Transverse colon (tissue), 4 donors: ENCODE measurements around the gene CPHXL.

Experiments used
- CTCF ChIP-seq, 5 experiments: fragments of 200-600 bp in 3 of 5; fragments of 450-650 bp in 2 of 5; sonication (generic) in 3 of 5; IDR thresholded peaks; 1 replicate in 2 of 5; 2 replicates in 3 of 5; pipeline ENCODE4 v1.5.1; 2016 to 2017; ENCODE audit warnings: antibody characterized with exemption in 5 of 5, inconsistent platforms in 3 of 5, mild to moderate bottlenecking in 2 of 5, moderate library complexity in 1 of 5
- EP300 ChIP-seq: sonication (generic); formaldehyde crosslinking; IDR thresholded peaks from one replicate; pipeline ENCODE4 v1.6.1; 2017; ENCODE audit warnings: antibody characterized with exemption, low read depth
- POLR2A ChIP-seq: fragments of 450-650 bp; IDR thresholded peaks from one replicate; pipeline ENCODE4 v1.6.1; 2016; ENCODE audit warnings: antibody characterized with exemption, mild to moderate bottlenecking, moderate library complexity
- POLR2AphosphoS5 ChIP-seq, 3 donors: sonication (generic); formaldehyde crosslinking; IDR thresholded peaks; one replicate each; pipeline ENCODE4 v1.6.1; 2016; ENCODE audit warnings: antibody characterized with exemption in 3 of 3

GRCh38 chr16:75703306-75703705 lies 23.0 kb downstream of the CPHXL start:
- TF ChIP-seq CTCF (IDR thresholded peaks at IDR 0.05) (no peak), POLR2AphosphoS5 (IDR thresholded peaks at IDR 0.05) (no peak), EP300 (no peak), POLR2A (no peak)
